Trophoblast cell (in vitro differentiated cells and primary cell): ENCODE measurements around the gene ZDHHC21.

Source experiments
- DNase-seq, 2 donors: peaks; one replicate each; pipeline ENCODE4 v3.0.0-alpha.2; 2016
- H2AFZ ChIP-seq: 2 replicates; pipeline ENCODE4 v1.6.1; 2013; ENCODE audit warnings: low read length, moderate library complexity, mild to moderate bottlenecking; ENCODE audit not compliant: insufficient read depth, poor library complexity
- H2AK5ac ChIP-seq: 2 replicates; pipeline ENCODE4 v1.6.1; 2013; ENCODE audit warnings: mild to moderate bottlenecking, low read length
- H2BK120ac ChIP-seq: 2 replicates; pipeline ENCODE4 v1.6.1; 2013; ENCODE audit warnings: low read length, mild to moderate bottlenecking, moderate library complexity; ENCODE audit not compliant: insufficient read depth, poor library complexity
- H2BK12ac ChIP-seq: 2 replicates; pipeline ENCODE4 v1.6.1; 2013; ENCODE audit warnings: mild to moderate bottlenecking, low read length, moderate library complexity
- H2BK5ac ChIP-seq: 2 replicates; pipeline ENCODE4 v1.6.1; 2013; ENCODE audit warnings: low read length, low read depth, moderate library complexity, mild to moderate bottlenecking; ENCODE audit not compliant: poor library complexity
- H3K14ac ChIP-seq: 2 replicates; pipeline ENCODE4 v1.6.1; 2013; ENCODE audit warnings: mild to moderate bottlenecking, low read length
- H3K18ac ChIP-seq: 2 replicates; pipeline ENCODE4 v1.6.1; 2013; ENCODE audit warnings: mild to moderate bottlenecking, low read length
- H3K23ac ChIP-seq: 2 replicates; pipeline ENCODE4 v1.6.1; 2013; ENCODE audit warnings: low read length
- H3K27ac ChIP-seq: 2 replicates; pipeline ENCODE4 v1.5.1; 2013; ENCODE audit warnings: low read depth, mild to moderate bottlenecking, inconsistent platforms, low read length, moderate library complexity
- H3K27me3 ChIP-seq: 2 replicates; pipeline ENCODE4 v1.6.1; 2013; ENCODE audit warnings: inconsistent platforms, mild to moderate bottlenecking, low read length, moderate library complexity; ENCODE audit not compliant: insufficient read depth
- H3K36me3 ChIP-seq, 2 experiments: 1 replicate in 1 of 2; 2 replicates in 1 of 2; pipeline ENCODE4 v1.6.1; 2013; ENCODE audit warnings: low read length in 2 of 2, mild to moderate bottlenecking in 2 of 2, moderate library complexity in 1 of 2; ENCODE audit not compliant: insufficient read depth in 2 of 2, control insufficient read depth in 1 of 2
- H3K4ac ChIP-seq: 2 replicates; pipeline ENCODE4 v1.6.1; 2013; ENCODE audit warnings: low read depth, mild to moderate bottlenecking, low read length, moderate library complexity
- H3K4me1 ChIP-seq, 2 experiments: 1 replicate in 1 of 2; 2 replicates in 1 of 2; pipeline ENCODE4 v1.6.1; 2013; ENCODE audit warnings: low read length in 2 of 2, mild to moderate bottlenecking in 2 of 2, moderate library complexity in 1 of 2; ENCODE audit not compliant: insufficient read depth in 2 of 2, control insufficient read depth in 1 of 2
- H3K4me2 ChIP-seq: 2 replicates; pipeline ENCODE4 v1.6.1; 2013; ENCODE audit warnings: inconsistent platforms, mild to moderate bottlenecking, low read length, moderate library complexity
- H3K4me3 ChIP-seq: 2 replicates; pipeline ENCODE4 v1.5.1; 2013; ENCODE audit warnings: mild to moderate bottlenecking, low read depth, low read length, inconsistent platforms
- H3K79me1 ChIP-seq: one replicate; pipeline ENCODE4 v1.6.1; 2013; ENCODE audit warnings: low read length
- H3K79me2 ChIP-seq: 2 replicates; pipeline ENCODE4 v1.6.1; 2013; ENCODE audit warnings: low read length, mild to moderate bottlenecking; ENCODE audit not compliant: control insufficient read depth, insufficient read depth, poor library complexity
- H3K9ac ChIP-seq: 2 replicates; pipeline ENCODE4 v1.6.1; 2013; ENCODE audit warnings: mild to moderate bottlenecking, low read length
- H3K9me3 ChIP-seq: 2 replicates; pipeline ENCODE4 v1.6.1; 2013; ENCODE audit warnings: low read depth, mild to moderate bottlenecking, control low read depth, inconsistent platforms, low read length; ENCODE audit not compliant: insufficient read depth
- H4K12ac ChIP-seq: 2 replicates; pipeline ENCODE4 v1.6.1; 2013; ENCODE audit warnings: low read depth, mild to moderate bottlenecking, low read length, moderate library complexity
- H4K8ac ChIP-seq: 2 replicates; pipeline ENCODE4 v1.6.1; 2013; ENCODE audit warnings: low read depth, mild to moderate bottlenecking, low read length, moderate library complexity
- H4K91ac ChIP-seq: one replicate; pipeline ENCODE4 v1.6.1; 2013; ENCODE audit warnings: low read depth, mild to moderate bottlenecking, low read length, moderate library complexity
- WGBS: extraction: QIAGEN DNeasy Blood & Tissue Kit; methylation state at CpG from one replicate; pipeline ENCODE4 v1.1.7; 2013; ENCODE audit warnings: missing lambda C conversion rate; ENCODE audit not compliant: insufficient read length, insufficient coverage; ENCODE audit errors: extremely low coverage; 5-methylcytosine and 5-hydroxymethylcytosine counted together

The ZDHHC21 gene

DNA sequence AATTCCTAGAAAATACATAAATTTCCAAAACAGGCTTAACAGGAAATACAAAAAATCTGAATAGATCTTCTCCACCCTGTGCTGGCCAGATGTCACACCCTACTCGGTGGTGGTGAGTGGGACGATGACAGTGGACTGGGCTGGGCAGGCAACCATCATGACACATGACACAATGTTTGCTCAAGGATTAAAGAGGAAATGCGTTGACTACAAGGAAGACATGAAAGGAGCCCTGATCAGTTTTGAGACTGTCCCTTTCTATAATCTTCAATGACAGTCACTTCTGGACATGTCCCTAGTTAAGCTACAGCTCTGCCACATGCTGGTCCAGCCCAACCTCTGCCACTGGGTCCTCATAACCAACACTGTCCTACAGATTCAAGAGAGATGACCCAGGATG, 99.8 kb downstream of the ZDHHC21 start:
- Histone ChIP-seq H4K91ac (no peak overlapping the region), H2AK5ac (no peak overlapping the region), H3K79me1 (no peaks in the 10 kb centered on the region), H4K12ac (no peak overlapping the region), H2BK5ac (no peak overlapping the region), H3K9me3 (peaks cover 2% of the 10 kb centered on the region), H3K4ac (no peak overlapping the region), H3K79me2 (no peaks in the 10 kb centered on the region), H2AFZ (no peak overlapping the region), H3K36me3 (peaks cover 2 to 3% of the 10 kb centered on the region in 2 experiments), H3K27ac (no peak overlapping the region), H3K27me3 (no peaks in the 10 kb centered on the region), H2BK120ac (no peak overlapping the region), H3K18ac (no peak overlapping the region), H4K8ac (no peak overlapping the region), H2BK12ac (no peak overlapping the region), H3K4me2 (no peak overlapping the region), H3K14ac (no peak overlapping the region), H3K9ac (no peak overlapping the region), H3K4me3 (no peak overlapping the region), H3K4me1 (no peaks in the 10 kb centered on the region), H3K23ac (no peak overlapping the region)
- no peak for DNase-seq
- WGBS, result no CpG with 5 or more reads among the region's 3 CpGs

DNA sequence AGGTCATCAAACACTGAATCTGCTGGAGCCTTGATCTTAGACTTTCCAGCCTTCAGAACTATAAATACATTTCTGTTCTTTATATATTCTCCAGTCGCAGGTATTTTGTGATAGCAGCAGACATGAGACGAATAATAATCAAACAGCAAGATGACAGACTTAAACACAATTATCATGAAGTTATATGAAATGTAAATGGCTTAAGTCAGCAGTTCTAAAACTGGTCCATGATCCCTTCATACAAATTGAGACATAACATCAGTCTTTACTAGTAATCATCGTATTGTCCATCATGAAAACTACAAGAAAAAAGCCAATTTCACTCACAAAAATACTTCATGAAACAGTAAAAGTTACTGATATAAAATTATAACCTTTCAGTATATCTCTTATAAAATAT, 101.8 kb downstream of the ZDHHC21 start:
- Histone ChIP-seq H3K4me2 (no peak overlapping the region), H3K23ac (no peak overlapping the region), H2BK5ac (no peak overlapping the region), H2BK120ac (no peak overlapping the region), H2BK12ac (no peak overlapping the region), H3K79me2 (no peaks in the 10 kb centered on the region), H3K9ac (no peak overlapping the region), H2AFZ (no peak overlapping the region), H3K4ac (no peak overlapping the region), H3K18ac (no peak overlapping the region), H3K27me3 (no peaks in the 10 kb centered on the region), H3K4me1 (no peaks in the 10 kb centered on the region), H3K9me3 (peaks cover 2% of the 10 kb centered on the region), H3K79me1 (no peaks in the 10 kb centered on the region), H3K4me3 (no peak overlapping the region), H3K14ac (no peak overlapping the region), H3K36me3 (peaks cover 2 to 3% of the 10 kb centered on the region in 2 experiments), H4K8ac (no peak overlapping the region), H3K27ac (no peak overlapping the region), H4K91ac (no peak overlapping the region), H4K12ac (no peak overlapping the region), H2AK5ac (no peak overlapping the region)
- no peak for DNase-seq
- WGBS, result no CpG with 5 or more reads among the region's 3 CpGs

DNA sequence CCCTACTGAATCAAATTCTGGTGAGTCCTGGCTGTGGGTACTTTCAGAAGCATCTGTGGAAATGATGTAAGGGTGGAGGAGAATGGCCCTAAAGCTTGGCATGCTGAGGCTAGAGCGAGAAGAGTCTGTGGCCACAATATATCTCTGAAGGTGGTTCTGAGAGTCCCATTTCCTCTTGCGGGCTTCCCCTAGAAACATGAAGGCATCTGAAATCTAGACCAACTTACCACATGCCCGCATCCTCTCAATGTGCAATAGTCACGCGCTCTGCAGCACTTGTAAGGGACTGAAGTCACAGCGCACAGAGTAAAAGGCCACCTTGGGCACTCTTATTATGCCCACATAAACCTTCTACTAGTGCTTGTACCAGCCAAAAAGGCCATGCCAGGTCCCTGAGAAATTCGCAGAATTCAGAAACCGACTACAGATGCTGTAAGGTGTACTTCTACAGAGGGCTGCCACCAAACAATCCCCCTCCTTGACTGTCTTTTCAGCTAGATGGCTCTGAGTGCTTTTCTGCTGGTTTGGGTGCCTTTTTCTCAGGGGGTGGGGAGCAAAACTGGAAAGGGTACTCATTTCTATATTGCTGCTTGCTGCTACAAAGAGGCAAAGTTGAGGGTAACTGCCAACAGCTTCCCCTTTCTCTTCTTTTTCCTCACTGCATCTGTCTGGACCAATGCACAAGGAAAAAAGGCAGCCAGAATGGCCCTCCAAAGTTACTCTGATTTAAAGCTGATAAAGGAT, 107.3 kb downstream of the ZDHHC21 start:
- Histone ChIP-seq H2BK12ac (no peak overlapping the region), H3K27ac (no peak overlapping the region), H3K36me3 (no peaks in the 10 kb centered on the region), H3K4me3 (no peak overlapping the region), H3K9ac (no peak overlapping the region), H3K27me3 (no peaks in the 10 kb centered on the region), H3K79me1 (no peaks in the 10 kb centered on the region), H2AK5ac (no peak overlapping the region), H4K91ac (no peak overlapping the region), H3K23ac (no peak overlapping the region), H3K14ac (no peak overlapping the region), H4K8ac (no peak overlapping the region), H3K9me3 (no peaks in the 10 kb centered on the region), H3K4me1 (no peaks in the 10 kb centered on the region), H4K12ac (no peak overlapping the region), H3K79me2 (no peaks in the 10 kb centered on the region), H3K4ac (no peak overlapping the region), H2BK120ac (no peak overlapping the region), H3K18ac (no peak overlapping the region), H2AFZ (no peak overlapping the region), H2BK5ac (no peak overlapping the region), H3K4me2 (no peak overlapping the region)
- WGBS, result no CpG with 5 or more reads among the region's 8 CpGs
- no peak for DNase-seq

DNA sequence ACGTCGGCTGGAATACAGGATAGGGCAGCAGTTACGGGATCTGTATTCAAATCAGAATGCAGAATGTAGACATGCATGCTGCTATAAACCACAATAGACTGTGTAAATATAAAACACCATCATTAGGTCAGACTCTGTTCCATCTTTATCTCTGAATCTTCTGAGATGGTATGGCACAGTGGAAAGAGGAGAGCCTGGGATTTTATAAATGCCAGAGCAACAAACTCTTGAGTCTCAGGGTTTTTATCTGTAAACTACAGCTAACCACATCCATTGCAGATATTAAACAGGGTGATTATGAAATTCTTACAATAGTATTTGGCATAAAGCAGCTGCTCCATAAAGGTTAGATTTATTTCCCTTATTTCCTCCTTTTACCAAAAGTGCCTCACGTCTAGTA, 108.7 kb downstream of the ZDHHC21 start:
- Histone ChIP-seq H3K79me1 (no peaks in the 10 kb centered on the region), H3K4me3 (no peak overlapping the region), H3K23ac (no peak overlapping the region), H3K27me3 (no peaks in the 10 kb centered on the region), H2BK120ac (no peak overlapping the region), H3K4ac (no peak overlapping the region), H3K9ac (no peak overlapping the region), H2BK5ac (no peak overlapping the region), H3K4me2 (no peak overlapping the region), H3K9me3 (no peaks in the 10 kb centered on the region), H3K79me2 (no peaks in the 10 kb centered on the region), H4K91ac (no peak overlapping the region), H2AK5ac (no peak overlapping the region), H4K12ac (no peak overlapping the region), H2AFZ (no peak overlapping the region), H4K8ac (no peak overlapping the region), H3K4me1 (no peaks in the 10 kb centered on the region), H2BK12ac (no peak overlapping the region), H3K14ac (no peak overlapping the region), H3K18ac (no peak overlapping the region), H3K27ac (no peak overlapping the region), H3K36me3 (no peaks in the 10 kb centered on the region)
- peak in 1 of 2 donors; percentile 27 for DNase-seq
- no CpG with 5 or more reads among the region's 4 CpGs for WGBS
